GM19438 (cell line): ENCODE results near the gene RRM1.

Source experiments
- ATAC-seq: cut with Tn5 transposase; IDR thresholded peaks from one replicate; pipeline ENCODE4 v1.9.1; 2021; ENCODE audit warnings: low read depth; ENCODE audit not compliant: unreplicated experiment

The RRM1 gene

GRCh38 chr11:4074266-4074665 is 20.3 kb upstream of the RRM1 start:
- ATAC-seq, result no peak

GRCh38 chr11:4076774-4077173 is 17.8 kb upstream of the RRM1 start:
- ATAC-seq, result no peak

- ATAC-seq, result no peak
Observed at GRCh38 chr11:4083198-4083597, 11.4 kb upstream of the RRM1 start.

GRCh38 chr11:4084406-4085125 is 10.0 kb upstream of the RRM1 start:
- ATAC-seq, result no peak

- no peak for ATAC-seq
Observed at GRCh38 chr11:4085575-4085974, 9.0 kb upstream of the RRM1 start.

- ATAC-seq, result no peak
Observed at GRCh38 chr11:4086575-4087353, 7.8 kb upstream of the RRM1 start.

GRCh38 chr11:4087551-4087950 is 7.0 kb upstream of the RRM1 start:
- ATAC-seq, result no peak

- ATAC-seq, result no peak
Observed at GRCh38 chr11:4090258-4090657, 4.3 kb upstream of the RRM1 start.

GRCh38 chr11:4092026-4092425 is 2.6 kb upstream of the RRM1 start:
- ATAC-seq, result no peak

GRCh38 chr11:4093519-4094347 is 866 bp upstream of the RRM1 start:
- no peak for ATAC-seq

GRCh38 chr11:4095509-4096230 is 1.1 kb downstream of the RRM1 start:
- no peak for ATAC-seq

GRCh38 chr11:4098026-4098621 is 3.5 kb downstream of the RRM1 start:
- no peak for ATAC-seq

GRCh38 chr11:4102711-4103110 is 8.1 kb downstream of the RRM1 start:
- no peak for ATAC-seq

- ATAC-seq, result no peak
Observed at GRCh38 chr11:4103269-4103668, 8.7 kb downstream of the RRM1 start.

- no peak for ATAC-seq
Observed at GRCh38 chr11:4105916-4106315, 11.3 kb downstream of the RRM1 start.

GRCh38 chr11:4111834-4112233 is 17.2 kb downstream of the RRM1 start:
- ATAC-seq, result no peak

- ATAC-seq, result no peak
Observed at GRCh38 chr11:4115128-4115527, 20.5 kb downstream of the RRM1 start.

GRCh38 chr11:4118107-4118506 is 23.5 kb downstream of the RRM1 start:
- no peak for ATAC-seq

GRCh38 chr11:4123218-4123617 is 28.6 kb downstream of the RRM1 start:
- no peak for ATAC-seq

- ATAC-seq, result no peak
Observed at GRCh38 chr11:4125141-4125540, 30.5 kb downstream of the RRM1 start.
